Measurements from ENCODE around the gene MEGF11.

DNA sequence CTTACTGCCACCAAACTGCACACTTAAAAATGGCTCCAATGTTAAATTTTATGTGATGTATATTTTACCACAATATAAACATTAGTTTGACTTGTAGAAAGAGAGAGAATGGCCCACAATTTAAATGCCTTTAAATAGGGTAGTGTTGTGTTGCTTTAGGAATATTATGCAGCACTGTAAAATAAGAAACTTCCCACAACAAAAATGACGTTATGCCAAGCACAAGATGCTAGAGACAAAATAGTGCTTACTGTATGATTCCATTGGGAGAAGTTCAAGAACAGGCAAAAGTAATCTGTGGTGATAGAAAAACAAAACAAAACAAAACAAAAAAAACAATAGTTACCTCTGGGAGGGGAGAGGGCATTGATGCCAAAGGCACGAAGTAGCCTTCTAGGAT, 91.3 kb downstream of the MEGF11 start:
- TF ChIP-seq SNAI2 (CRISPR knock-in tag; IDR thresholded peaks at IDR 0.05) (no peak), ZC3H10 (CRISPR knock-in tag; IDR thresholded peaks at IDR 0.05) (no peak), ZNF8 (CRISPR knock-in tag; IDR thresholded peaks at IDR 0.05) (no peak), TCF4 (CRISPR knock-in tag; IDR thresholded peaks at IDR 0.05; ENCODE audit: borderline replicate concordance) (no peak), ARNTL (CRISPR knock-in tag; IDR thresholded peaks at IDR 0.05; ENCODE audit: borderline replicate concordance, low read depth) (no peak)
- TF ChIP-seq, protein P1, sequence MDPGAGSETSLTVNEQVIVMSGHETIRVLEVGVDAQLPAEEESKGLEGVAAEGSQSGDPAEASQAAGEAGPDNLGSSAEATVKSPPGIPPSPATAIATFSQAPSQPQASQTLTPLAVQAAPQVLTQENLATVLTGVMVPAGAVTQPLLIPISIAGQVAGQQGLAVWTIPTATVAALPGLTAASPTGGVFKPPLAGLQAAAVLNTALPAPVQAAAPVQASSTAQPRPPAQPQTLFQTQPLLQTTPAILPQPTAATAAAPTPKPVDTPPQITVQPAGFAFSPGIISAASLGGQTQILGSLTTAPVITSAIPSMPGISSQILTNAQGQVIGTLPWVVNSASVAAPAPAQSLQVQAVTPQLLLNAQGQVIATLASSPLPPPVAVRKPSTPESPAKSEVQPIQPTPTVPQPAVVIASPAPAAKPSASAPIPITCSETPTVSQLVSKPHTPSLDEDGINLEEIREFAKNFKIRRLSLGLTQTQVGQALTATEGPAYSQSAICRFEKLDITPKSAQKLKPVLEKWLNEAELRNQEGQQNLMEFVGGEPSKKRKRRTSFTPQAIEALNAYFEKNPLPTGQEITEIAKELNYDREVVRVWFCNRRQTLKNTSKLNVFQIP (CRISPR knock-in tag; IDR thresholded peaks at IDR 0.05; ENCODE audit: borderline replicate concordance, low read depth): no peak
